Uterus (tissue), 4 donors: ENCODE data around the gene TFF2. TPM values are rescaled to one million over a fixed set of nuclear protein-coding genes. Genes with fewer than 3 reads are reported as not detected.

Source experiments
- DNase-seq, 2 donors: peaks; one replicate each; pipeline ENCODE4 v3.0.0-alpha.2; 2019 to 2020
- H3K27ac ChIP-seq, 2 donors: fragments of 200-600 bp; sonication (generic); 1 replicate in 1 of 2; 2 replicates in 1 of 2; pipeline ENCODE4 v1.5.1; 2016 to 2018
- H3K27me3 ChIP-seq, 2 donors: fragments of 200-600 bp; sonication (generic); one replicate each; pipeline ENCODE4 v1.5.1; 2018 to 2019; ENCODE audit warnings: control low read depth in 1 of 2
- H3K36me3 ChIP-seq, 2 donors: fragments of 200-600 bp; sonication (generic); one replicate each; pipeline ENCODE4 v1.5.1; 2019; ENCODE audit warnings: control low read depth in 1 of 2
- H3K4me1 ChIP-seq, 2 donors: fragments of 200-600 bp; sonication (generic); one replicate each; pipeline ENCODE4 v1.5.1; 2018 to 2019; ENCODE audit warnings: control low read depth in 1 of 2
- H3K4me3 ChIP-seq, 2 donors: fragments of 200-600 bp; sonication (generic); 1 replicate in 1 of 2; 2 replicates in 1 of 2; pipeline ENCODE4 v1.5.1; 2018 to 2019; ENCODE audit warnings: mild to moderate bottlenecking in 1 of 2
- H3K9me3 ChIP-seq, 2 donors: fragments of 200-600 bp; sonication (generic); one replicate each; pipeline ENCODE4 v1.5.1; 2019; ENCODE audit warnings: control low read depth in 1 of 2
- POLR2A ChIP-seq, 2 donors: fragments of 450-650 bp; IDR thresholded peaks; one replicate each; pipeline ENCODE4 v1.6.1; 2016; ENCODE audit warnings: antibody characterized with exemption in 2 of 2, mild to moderate bottlenecking in 1 of 2, moderate library complexity in 1 of 2
- intact Hi-C: fragments of 100-400 bp; cut with DNase I; formaldehyde crosslinking; loops from one replicate; pipeline ENCODE4 v1.15.1; 2023; ENCODE audit warnings: low total_unique reads
- total RNA-seq, 4 donors: library from RNA; depleted of rRNA in 3 of 4; stranded (reverse); fragments of >200 nt in 3 of 4; gene quantifications; one replicate each; pipeline versions ENCODE4 v1.1.0 to v1.2.4, GENCODE V29; 2014 to 2023
- TF ChIP-seq, protein P1 (sequence below), 4 experiments: fragments of 200-600 bp in 2 of 4; fragments of 450-650 bp in 2 of 4; sonication (generic) in 2 of 4; IDR thresholded peaks; one replicate each; pipeline ENCODE4 v1.5.1; 2016 to 2019; ENCODE audit warnings: antibody characterized with exemption in 4 of 4, mild to moderate bottlenecking in 2 of 4, moderate library complexity in 1 of 4
- donor health status: DM: yes; HTN: yes; CAD: no.

Gene TFF2
- total RNA-seq, 4 donors from 2014 or later = not detected

DNA sequence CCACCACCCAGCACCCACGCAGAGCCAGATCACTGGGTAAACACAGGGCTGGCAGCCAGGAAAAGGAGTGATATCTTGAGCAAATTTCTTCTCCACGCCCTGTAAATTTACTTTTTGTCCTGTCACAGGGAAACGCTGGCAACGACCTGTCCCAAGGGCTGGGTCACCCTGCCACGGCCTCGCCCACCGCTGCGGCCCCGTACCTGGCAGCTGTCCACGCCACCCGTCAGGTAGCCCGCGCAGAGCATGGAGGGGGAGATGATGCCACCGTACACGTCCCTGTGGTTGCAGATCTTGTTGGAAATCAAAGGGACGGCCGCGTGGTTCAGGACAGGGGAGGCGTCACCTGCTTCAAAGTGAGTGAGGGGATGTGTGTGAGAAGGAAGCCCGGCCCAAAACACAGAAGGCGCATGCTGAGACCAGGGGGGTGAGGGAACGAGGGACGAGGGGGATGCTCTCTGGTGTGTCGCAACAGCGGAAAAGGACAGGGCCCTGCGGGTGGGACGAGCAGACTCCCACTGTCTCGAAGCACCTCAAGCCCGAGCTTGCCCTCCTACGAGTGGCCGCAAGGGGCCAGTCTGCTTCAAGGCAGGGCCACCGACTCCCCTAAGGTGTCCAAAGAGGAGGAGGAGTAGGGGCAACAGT is 25.7 kb upstream of the TFF2 start:
- Histone ChIP-seq H3K4me1 (no peaks in the 10 kb centered on the region), H3K9me3 (no peaks in the 10 kb centered on the region), H3K27ac (no peak overlapping the region), H3K36me3 (no peaks in the 10 kb centered on the region), H3K4me3 (no peak overlapping the region), H3K27me3 (no peaks in the 10 kb centered on the region)
- TF ChIP-seq POLR2A (IDR thresholded peaks at IDR 0.05) = no peak
- TF ChIP-seq, protein P1, sequence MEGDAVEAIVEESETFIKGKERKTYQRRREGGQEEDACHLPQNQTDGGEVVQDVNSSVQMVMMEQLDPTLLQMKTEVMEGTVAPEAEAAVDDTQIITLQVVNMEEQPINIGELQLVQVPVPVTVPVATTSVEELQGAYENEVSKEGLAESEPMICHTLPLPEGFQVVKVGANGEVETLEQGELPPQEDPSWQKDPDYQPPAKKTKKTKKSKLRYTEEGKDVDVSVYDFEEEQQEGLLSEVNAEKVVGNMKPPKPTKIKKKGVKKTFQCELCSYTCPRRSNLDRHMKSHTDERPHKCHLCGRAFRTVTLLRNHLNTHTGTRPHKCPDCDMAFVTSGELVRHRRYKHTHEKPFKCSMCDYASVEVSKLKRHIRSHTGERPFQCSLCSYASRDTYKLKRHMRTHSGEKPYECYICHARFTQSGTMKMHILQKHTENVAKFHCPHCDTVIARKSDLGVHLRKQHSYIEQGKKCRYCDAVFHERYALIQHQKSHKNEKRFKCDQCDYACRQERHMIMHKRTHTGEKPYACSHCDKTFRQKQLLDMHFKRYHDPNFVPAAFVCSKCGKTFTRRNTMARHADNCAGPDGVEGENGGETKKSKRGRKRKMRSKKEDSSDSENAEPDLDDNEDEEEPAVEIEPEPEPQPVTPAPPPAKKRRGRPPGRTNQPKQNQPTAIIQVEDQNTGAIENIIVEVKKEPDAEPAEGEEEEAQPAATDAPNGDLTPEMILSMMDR (IDR thresholded peaks at IDR 0.05) = no peak
- intact Hi-C loops = no loop called here
- no peak for DNase-seq

DNA sequence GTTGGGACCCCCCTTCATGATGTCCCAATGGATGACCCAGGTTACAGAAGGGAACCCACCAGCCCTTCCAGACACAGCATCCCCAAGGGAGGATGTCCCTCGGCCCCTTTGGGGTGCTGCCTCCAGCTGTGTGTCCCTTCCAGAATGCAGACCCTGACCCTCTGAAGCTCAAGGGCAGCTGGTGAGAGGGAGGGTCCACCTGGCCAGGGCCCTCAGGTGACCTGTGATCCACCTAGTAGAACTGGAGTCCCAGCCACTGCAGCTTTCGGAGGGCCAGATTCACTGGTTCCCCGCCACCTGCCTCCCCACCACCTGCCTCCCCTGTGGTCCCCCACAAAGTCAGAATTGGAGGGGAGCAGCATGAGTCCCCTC is 25.2 kb upstream of the TFF2 start:
- H3K4me1 ChIP-seq = no peaks in the 10 kb centered on the region
- no peak overlapping the region for H3K27ac ChIP-seq
- intact Hi-C loops = no loop called here
- H3K9me3 ChIP-seq = no peaks in the 10 kb centered on the region
- no peaks in the 10 kb centered on the region for H3K36me3 ChIP-seq
- H3K4me3 ChIP-seq = no peak overlapping the region
- no peak for TF ChIP-seq POLR2A (IDR thresholded peaks at IDR 0.05)
- TF ChIP-seq, protein P1 (IDR thresholded peaks at IDR 0.05) = no peak
- no peaks in the 10 kb centered on the region for H3K27me3 ChIP-seq
- no peak for DNase-seq

DNA sequence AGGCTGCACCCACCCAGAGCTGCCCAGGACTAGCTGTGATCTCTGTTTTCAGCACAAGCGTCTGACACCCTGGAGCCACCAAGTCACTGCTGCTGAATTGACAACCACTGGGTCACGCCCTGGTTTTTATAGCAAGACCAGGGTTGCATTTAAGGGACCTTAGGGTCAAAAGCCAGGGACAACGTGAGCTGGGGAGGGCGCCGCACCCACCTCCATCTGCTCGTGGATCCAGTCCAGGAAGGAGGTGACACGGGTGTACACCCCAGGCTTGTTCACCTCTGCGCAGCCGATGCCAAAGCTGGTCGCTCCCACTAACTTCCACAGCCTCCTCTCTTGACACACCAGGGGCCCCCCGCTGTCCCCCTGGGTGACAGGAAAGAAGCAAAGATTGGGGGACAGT is 24.7 kb upstream of the TFF2 start:
- intact Hi-C loops = no loop called here
- Histone ChIP-seq H3K27me3 (no peaks in the 10 kb centered on the region), H3K4me1 (no peaks in the 10 kb centered on the region), H3K36me3 (no peaks in the 10 kb centered on the region), H3K27ac (no peak overlapping the region), H3K9me3 (no peaks in the 10 kb centered on the region), H3K4me3 (no peak overlapping the region)
- no peak for DNase-seq
- TF ChIP-seq, protein P1 (IDR thresholded peaks at IDR 0.05) = no peak
- TF ChIP-seq POLR2A (IDR thresholded peaks at IDR 0.05) = no peak

DNA sequence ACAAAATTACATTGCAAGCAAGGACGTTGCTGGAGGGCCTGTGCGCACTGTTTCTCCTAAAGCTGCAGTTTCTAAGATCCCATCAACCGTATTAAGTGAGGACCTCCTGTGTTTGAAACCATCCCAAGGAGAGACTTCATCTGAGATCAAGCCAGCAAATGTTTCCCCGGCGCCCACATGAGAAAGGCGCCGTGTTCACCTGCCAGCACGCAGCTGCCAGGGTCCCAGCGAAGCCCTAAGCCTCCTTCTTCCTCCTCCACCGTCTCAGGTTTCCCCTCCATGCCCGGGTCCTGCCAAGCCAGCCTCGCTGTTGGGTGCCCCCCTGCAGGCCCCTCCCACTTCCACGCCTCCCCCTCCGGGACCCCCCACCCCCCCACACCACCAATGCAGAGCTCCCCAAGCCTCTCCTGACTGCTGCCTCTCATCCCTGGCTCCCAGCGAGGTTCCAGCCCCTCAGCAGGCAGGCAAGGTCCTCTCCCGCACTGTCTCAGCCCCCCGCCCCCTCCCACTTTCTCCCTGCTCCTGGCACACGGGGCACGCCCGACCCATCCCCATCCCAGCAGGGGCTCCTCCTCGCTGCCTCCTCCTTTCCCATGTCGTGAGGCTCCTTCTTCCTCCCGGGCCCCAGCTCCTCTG is 24.2 kb upstream of the TFF2 start:
- intact Hi-C loops = no loop called here
- Histone ChIP-seq H3K27me3 (no peaks in the 10 kb centered on the region), H3K27ac (no peak overlapping the region), H3K4me1 (no peaks in the 10 kb centered on the region), H3K4me3 (no peak overlapping the region), H3K9me3 (no peaks in the 10 kb centered on the region), H3K36me3 (no peaks in the 10 kb centered on the region)
- TF ChIP-seq, protein P1 (IDR thresholded peaks at IDR 0.05) = no peak
- TF ChIP-seq POLR2A (IDR thresholded peaks at IDR 0.05) = no peak
- DNase-seq = no peak

DNA sequence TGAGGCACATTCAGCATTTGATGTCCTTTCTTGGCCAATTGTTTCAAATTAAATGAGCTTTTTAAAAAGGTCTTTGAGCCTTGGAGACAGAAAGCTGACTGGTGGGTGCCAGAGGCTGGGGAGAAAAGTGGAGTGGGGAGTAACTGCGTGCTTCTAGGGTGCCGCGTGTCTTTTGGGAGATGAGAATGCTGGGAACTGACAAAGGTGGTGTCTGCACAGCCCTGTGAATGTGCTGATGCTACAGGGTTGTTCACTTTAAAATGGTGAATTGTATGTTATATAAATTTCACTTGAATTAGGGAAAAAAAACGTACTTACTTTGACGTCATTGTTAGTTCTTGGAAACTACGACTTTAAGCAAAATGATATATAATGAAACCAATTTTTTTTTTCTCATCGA is 23.7 kb upstream of the TFF2 start:
- no peaks in the 10 kb centered on the region for H3K36me3 ChIP-seq
- no peaks in the 10 kb centered on the region for H3K4me1 ChIP-seq
- H3K4me3 ChIP-seq = no peak overlapping the region
- H3K27ac ChIP-seq = no peak overlapping the region
- TF ChIP-seq POLR2A (IDR thresholded peaks at IDR 0.05) = no peak
- TF ChIP-seq, protein P1 (IDR thresholded peaks at IDR 0.05) = no peak
- no peaks in the 10 kb centered on the region for H3K27me3 ChIP-seq
- intact Hi-C loops = no loop called here
- DNase-seq = no peak
- no peaks in the 10 kb centered on the region for H3K9me3 ChIP-seq
